ENCODE data around the gene FAM53A.

DNA sequence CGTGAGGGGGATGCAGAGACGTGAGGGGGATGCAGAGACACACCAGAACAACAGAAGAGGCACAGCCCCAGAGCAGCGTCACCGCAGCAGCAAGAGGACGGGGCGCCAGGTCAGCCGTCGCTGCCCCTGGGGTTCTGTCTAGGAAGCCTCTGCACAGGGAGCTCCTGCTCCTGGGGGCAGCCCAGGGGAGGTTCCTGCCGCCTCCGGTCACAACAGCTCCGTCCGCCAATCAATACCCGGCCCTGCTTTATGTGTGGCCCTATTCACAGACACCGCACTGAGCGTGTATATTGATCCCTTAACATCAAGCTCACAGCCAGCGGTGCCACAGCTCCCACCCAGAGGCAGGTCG is 69.6 kb downstream of the FAM53A start:
- TF ChIP-seq ZNF843 (tag by site-specific recombination; IDR thresholded peaks at IDR 0.05), result no peak
- no peak for TF ChIP-seq ZIC2 (tag by site-specific recombination; IDR thresholded peaks at IDR 0.05)
- TF ChIP-seq ZNF324 (tag by site-specific recombination; IDR thresholded peaks at IDR 0.05), result no peak

Measured in HEK293 (cell line).